ENCODE data around the gene TMEM52B.
A peak's percentile ranks its signal among the peaks of the same experiment; 100 is the strongest.

Gene TMEM52B

DNA sequence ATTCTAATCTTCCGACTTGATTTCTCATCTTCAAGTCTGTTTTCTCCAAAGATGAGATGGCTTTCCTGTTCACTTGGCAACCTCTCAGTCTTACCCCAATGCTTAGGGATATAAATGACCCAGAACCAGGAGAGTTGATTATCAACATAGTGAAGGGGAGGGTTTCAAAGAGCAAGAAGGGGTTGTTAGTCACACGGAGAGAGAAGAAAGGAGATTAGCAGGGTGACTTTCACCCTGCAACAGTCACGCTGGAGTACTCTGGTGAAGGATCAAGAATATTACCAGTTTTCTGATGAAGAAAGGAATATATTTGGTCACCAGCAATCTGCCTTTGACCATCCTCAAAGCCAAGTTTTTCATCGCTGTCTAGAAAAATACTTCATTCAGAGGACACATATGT lies at the start of gene TMEM52B:
TSS of gene TMEM52B (plus strand) at position 212 of the 400 bp plus-strand sequence. CDS start 543 bp downstream, outside the sequence.
- no peak for DNase-seq

DNA sequence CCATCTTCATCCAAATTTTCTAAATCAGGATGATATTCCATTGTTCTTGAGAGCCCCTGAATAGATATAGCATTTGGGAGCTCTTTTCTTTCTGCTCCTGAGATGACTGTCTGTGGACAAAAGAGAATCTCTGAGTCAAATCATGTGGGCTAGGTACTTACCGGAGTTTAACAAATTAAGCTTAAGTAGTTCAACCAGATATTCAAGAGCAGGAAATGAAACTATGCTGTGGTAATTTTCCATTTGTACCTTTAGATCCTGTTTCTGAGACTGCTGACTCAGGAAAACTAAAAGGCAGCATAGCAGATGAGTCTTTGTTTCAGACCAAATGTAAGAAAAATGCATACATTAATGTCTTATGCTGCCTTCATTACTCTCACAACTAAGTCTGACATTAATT lies 48.8 kb upstream of the TMEM52B start, which contains the start of gene CLEC7A:
TSS of gene CLEC7A (minus strand) at position 158 of the 400 bp plus-strand sequence. CDS start at position 41, 117 bp downstream.
- DNase-seq: no peak

DNA sequence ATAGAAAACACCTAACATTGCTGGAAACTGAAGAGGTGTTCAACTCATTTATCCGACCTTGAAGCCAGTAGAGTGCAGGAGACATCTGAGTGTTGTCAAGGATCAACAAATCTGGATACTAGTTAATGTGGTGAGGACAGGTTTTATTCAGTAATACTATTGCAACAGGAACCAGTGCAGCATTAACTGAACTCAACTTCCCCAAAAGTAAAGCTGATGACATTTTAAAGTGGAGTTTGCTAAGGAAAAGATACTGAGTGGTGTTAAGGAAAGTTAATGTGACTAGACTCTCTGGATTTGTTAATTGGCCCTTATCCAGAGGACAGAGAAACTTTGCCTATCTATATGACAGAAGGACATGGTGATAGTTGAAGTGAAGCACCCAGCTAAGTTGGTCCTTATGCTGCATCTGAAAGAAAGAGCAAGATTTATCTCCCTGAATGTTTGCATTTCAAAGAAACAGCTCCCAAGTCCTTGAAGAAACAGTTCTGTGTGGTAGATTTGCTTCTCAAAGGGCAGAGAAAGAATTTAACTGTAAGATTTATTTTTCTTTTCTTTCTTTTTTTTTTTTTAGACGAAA lies 47.6 kb upstream of the TMEM52B start:
- peak; percentile 71 for DNase-seq

DNA sequence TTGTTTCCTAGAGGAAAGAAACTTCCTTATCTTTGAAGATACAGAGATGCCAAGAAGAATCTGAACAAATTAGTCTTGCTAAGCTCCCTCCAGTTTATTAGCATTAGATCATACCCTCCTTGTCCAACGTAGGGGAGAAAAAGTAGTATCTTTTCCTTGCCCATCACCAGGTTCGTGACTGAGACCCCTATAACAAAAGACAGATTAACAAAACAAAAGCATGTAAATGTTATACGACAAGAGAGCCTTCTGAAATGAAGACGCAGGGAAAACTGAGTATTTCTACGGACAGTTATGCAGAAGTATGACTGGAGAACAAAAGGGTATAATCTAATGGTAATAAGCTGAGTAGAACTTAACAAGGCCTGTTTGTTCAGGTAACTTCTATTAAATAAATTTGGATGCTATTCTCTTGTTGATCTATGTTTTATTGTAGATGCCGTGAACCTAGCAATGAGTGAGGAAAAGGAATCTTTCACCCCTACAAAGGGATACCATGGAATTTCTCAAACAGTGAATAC lies 45.9 kb upstream of the TMEM52B start:
- no peak for DNase-seq

DNA sequence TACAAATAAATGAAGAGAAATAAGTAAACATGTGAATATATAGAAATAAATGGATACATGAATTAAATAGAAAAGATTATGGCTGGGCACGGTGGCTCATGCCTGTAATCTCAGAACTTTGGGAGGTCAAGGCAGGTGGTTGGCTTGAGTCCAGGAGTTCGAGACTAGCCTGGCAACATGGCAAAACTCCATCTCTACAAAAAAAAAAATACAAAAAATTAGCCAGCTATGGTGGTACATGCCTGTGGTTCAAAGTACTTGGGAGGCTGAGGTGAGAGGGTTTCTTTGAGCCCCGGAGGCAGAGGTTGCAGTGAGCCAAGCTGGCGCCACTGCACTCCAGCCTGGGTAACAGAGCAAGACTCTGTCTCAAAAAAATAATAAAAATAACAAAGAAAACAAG lies 43.7 kb upstream of the TMEM52B start:
- no peak for DNase-seq

DNA sequence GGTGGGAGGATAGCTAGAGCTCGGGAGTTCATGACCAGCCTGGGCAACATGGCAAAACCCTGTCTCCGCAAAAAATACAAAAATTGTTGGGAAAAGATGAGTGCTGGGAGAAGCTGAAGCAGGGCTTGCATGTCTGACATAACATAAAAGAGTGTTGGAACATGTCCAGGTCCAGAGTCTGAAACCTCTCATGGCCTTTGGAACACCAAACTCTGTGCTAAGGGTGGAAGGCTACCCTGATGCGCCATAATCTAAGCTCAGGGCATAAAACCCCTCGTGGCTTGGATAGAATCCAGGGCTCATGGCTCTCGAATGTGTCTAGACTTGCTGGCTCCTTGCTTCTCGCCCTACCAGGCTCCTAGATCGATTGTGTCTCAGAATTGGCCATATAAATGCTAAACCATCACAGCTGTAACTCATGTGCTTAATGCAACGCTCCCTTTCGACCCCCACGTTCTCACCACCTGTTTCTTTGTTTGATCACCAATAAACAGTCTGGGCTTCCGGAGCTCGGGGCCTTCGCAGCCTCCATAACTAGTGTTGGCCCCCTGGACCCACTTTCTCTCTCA lies 42.1 kb upstream of the TMEM52B start:
- DNase-seq: no peak

DNA sequence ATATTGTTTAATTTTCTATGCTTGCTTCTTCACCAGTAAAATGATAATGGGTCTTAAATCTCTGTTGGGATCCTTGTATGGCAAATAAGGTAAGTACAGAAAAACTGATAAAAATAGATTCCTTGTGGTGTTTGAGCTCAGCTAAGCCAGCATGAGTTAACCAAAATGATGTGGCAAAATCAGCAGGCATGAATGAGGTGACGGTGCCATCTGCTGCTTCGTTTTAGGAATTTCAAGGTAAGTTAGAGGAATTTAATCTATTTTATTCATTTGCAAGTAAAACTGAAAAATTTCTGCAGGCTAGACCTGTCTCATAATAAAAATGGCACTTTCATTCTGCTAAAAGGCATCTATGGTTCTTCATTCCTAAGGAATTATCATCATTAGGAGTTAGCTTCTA lies 38.8 kb upstream of the TMEM52B start:
- DNase-seq: peak; percentile 85

DNA sequence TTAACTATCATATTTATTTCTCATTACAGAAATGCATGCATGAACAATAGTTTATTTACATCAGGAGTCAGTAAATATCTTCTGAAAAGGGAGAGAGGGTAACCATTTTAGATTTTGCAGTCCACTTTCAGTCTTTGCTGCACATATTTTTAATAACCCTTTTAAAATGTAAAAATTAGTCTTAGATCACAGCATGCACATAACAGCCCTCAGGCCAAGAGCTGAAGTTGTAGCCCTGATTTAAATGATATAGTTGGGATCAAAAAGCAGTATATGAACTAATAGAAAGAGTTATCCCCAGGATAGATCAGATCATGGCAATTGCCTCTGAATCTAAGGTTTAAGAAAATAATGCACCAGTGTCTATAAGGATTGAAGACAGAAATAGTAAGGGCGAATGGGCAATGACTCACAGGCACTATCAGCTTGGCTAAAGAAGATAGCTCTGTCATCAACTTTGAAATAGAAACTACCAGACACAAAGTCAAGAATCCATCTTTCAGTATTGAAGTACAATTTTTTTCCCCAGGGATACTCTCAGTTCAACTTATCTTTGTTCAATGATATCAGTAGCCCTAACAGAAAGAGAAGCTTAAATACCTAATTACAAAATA lies 35.7 kb upstream of the TMEM52B start:
- DNase-seq: peak; percentile 56

DNA sequence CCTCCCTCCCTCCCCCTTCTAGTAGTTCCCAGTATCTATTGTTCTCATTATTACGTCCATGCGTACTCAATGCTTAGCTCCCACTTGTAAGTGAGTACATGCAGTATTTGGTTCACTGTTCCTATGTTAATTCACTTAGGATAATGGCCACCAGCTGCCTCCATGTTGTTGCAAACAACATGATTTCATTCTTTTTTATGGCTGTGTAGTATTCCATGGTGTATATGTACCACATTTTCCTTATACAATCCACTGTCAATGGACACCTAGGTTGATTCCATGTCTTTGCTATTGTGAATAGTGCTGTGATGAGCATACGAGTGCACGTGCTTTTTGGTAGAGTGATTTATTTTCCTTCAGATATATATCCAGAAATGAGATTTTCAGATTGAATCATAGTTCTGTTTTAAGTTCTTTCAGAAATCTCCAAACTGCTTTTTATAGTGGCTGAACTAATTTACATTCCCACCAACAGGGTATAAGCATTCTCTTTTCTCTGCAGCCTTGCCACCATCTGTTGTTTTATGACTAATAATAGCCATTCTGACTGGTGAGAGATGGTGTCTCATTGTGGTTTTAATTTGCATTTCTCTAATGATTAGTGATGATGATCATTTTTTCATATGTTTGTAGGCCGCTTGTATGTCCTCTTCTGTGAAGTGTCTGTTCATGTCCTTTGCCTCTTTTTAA lies 31.0 kb upstream of the TMEM52B start:
- no peak for DNase-seq

DNA sequence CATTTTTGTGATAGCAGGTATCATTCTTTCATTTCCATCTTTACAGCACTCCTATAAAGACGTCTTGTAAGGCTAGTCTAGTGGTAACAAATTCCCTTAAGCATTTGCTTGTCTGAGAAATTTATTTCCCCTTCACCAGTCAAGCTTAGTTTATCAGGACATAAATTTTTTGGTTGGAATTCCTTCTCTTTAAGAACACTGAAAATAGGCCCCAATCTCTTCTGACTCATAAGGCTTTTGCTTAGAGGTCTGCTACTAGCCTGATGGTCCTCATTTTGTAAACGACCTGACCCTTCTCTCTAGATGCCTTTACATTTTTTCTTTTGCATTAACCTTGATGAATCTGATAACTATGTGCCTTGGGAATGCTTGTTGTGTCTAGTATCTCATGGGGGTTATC lies 27.2 kb upstream of the TMEM52B start:
- no peak for DNase-seq

DNA sequence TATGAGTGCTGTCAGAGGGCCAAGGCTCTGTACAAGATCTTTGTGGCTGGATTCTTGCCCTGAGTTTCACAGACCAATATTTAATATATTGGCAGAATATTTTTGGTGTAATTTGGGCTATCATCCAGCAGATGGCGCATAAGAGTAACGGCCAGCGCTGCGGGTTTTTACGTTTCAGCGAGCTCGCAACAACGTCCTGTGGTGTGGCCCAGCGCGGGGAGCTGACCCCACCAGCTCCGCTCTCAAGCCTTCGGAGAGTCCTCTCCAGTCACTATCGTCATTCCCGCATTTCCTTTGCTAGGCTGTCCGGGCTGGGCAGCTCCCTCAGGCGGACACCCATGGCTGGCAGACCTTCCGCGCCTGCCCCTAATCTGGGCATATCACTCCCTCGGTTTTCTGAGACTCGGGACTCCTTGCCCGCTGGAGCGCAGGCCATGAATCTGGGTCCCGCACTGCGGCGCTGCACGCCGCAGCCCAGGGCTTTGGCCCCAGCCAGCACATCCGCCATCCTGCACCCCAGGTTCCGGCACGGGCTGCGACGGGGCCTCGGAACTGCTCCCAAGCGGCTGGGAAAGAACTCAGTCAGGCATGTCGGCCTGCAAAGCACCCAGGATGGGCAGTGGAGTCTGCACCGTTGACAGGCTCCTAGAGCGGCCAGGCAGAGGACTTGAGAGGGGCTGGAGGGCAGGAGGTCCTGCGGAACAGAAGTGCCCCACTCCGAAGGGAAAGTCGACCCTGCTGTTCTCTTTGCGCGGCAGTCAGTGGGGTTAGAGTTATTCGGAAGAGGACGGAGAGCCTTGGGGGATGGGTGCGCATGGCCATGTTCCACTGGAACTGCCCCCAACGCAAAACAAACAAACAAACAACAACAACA lies 25.3 kb upstream of the TMEM52B start:
- DNase-seq: peak; percentile 83

DNA sequence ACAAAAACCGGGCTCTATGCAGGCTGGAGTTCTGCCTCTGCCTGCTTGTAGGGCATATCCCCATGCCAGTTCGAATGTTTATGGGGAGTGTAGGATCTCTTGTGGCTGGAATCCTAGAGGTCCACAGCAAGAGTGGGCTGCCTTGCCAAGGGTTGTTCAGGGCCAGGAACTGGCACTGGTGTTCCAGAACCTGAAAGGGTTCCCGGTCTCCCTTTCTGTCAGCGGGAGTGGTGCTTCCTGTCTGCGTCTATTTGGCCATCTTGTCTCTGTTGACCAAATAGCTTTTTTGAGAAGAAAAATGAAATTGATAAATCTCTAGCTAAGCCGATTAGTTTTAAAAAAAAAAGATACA lies 24.7 kb upstream of the TMEM52B start:
- DNase-seq: no peak

DNA sequence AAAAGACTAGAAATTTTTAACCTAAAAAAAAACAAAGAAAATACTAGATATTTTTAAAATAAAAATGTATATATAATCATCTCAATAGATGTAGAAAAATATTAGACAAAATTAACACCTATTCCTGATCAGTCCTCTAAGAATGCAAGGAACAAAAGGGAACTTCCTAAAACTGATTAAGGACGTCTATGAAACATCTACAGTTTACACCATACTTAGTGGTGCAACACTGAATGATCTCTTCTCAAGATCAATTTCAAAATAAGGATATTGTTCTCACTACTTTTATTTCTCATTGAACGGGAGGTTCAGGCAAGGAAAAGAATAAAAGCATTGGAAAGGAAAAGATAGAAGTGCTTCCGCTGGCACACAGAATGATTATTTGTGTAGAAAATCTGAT lies 22.9 kb upstream of the TMEM52B start:
- no peak for DNase-seq

DNA sequence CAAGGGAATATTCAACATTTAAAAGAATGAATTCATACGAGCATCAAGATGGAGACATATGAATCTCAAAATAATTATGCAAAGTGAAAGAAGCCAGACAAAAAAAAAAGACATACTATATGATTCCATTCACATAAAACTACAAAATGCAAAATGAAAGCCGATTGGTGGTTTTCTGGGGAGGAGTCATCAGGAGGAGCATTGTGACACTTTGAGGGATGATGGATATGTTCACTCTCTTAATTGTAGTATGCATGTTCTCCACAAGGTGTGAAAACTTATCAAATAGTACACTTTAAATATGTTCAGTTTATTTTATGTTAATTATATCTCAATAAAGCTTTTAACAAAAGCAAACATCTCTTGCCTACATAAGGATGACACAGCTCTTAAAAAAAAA lies 20.4 kb upstream of the TMEM52B start:
- no peak for DNase-seq

DNA sequence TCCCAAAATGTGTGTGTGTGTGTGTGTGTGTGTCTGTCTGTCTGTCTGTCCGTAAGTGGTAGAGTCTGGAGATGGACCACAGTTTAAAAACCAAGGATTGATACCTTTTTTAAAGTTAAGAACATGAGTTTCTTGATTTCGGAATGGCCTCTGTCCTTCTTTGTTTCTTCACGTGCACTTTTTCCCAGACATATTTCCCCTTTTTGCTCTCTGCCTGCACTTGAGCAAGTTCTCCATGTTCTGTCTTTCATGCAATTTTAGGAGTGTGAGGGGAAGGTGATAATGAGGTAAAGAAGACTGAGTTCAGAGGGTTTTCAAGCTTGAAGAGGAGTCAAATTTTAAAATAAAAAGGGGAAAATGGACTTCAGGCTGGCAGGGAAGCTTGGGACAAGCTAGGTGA lies 19.6 kb upstream of the TMEM52B start:
- DNase-seq: no peak

DNA sequence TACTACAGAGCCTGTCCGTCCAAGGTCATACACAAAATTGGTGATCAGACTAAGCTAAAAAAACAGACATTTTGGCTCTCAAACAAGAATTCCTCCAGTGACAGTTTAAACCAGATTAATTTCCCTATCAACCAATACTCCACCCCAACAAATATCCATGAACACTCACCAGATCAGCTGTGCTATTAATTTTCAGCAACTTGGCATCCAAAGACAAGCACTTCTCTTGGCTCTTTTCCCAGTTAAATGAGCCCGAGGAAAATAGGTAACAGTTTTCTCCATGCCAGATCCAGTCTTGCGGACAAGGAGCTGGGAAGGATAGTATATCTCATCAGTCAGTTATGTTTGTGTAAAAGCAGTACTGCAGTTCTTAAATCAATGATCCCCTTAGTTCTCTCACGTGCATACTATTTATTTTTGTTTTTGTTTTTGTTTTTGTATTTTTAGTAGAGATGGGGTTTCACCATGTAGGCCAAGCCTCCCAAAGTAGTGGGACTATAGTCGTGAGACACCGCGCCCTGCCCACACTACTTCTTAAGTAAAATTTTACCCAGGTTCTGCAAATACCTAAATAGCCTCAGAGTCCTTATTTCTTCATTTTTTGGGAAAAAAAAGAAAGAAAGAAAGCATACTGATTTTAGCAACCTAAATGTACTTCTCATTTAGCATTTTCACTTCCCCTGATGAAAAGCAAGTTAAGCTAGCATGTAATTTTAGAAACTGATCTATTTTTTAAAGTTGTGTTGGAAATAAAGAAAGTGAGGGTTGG lies 18.0 kb upstream of the TMEM52B start:
- DNase-seq: no peak

DNA sequence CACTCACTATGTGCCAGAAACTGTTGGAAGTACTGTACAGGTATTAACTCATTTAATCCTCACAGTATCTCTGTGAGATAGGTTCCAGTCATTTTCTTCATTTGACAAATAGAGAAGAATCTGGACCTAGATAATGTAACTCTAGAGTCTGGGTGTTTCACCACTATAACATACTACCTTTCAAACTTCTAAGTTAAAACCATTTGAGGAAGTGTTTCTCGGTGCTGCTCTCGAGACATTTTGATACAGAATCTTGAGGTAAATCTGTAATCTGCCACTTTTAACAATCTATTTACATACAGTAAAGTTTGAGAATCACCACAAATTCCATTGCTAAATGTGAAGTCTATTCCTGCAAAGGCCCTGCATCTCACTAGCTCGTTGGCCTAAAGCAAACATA lies 15.7 kb upstream of the TMEM52B start:
- peak; percentile 25 for DNase-seq

DNA sequence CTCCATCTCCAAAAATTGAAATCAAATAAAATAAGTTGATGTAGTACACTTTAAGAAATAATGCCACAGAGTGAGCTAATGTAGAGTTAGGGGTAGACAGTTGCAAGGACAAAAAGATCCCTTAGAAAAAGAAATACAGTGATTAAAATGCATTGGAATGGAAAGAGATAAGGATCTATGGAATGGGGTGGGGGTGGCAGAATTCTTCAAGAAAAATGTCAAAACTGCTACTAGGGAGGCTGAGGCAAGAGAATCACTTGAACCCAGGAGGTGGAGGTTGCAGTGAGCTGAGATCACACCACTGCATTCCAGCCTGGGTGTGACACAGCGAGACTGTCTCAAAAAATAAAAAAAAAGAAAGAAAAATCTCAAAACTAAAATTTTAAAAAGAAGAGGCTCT lies 13.4 kb upstream of the TMEM52B start:
- no peak for DNase-seq

DNA sequence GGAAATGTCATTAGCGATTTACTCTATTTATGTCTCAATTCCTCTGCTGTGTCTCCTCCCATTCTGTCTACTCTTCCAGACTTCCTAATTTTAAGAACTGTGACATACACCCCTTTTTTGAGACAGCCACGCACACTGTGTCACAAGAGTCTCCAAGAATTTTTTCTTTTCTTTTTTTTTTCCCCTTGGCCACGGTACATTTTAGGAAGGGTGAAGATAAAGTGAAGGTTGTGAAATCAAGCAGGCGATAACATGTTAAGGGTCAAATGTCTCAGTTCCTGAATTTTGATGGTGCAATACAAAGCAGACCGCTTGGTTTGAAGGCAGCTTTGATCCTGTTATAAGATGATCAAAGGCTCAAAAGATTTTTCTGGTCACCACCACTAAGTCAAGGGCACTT lies 11.2 kb upstream of the TMEM52B start:
- DNase-seq: peak; percentile 69

DNA sequence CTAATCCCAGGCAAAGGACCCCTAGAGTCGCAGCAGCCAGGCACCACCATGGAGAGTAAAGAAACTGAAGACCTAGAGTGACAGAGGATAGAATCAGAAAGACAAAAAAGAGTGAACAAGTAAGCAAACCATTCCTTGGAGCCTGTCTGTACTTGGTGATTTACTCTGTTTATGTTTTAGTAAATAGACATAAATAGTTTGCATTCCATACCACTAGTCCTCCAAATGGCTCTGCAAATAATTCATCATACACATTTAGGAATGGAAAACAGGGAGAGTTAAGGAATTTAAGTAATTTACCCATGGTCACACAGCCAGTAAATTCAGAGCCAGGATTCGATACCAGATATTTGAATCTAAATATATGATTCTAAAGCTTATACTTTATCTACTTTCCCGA lies 9.7 kb upstream of the TMEM52B start:
- no peak for DNase-seq

DNA sequence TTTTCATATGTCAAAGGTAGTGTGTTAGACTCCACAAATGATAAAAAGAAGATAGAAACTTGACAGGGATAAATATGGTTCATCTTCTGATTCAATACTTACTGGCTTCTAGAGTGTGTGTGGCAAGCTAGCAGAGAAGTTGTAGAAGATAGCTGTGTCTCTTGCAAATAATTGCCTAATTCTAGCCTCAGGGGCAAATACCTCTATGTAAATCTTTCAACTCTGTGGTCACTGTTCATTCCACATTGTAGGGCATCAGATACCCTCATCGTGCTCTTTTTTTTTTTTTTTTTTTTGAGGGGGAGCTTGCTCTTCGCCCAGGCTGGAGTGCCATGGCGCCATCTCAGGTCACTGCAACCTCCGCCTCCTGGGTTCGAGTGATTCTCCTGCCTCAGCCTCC lies 8.6 kb upstream of the TMEM52B start:
- DNase-seq: no peak

Data from OCI-M1 (cell line).